ENCODE results near the gene AKR1D1.
"Not testable (repeated sequence)": the region's sequence is repeated elsewhere in the genome, so short reads cannot be mapped to it uniquely, and the experiment has no call there.

Gene AKR1D1

DNA sequence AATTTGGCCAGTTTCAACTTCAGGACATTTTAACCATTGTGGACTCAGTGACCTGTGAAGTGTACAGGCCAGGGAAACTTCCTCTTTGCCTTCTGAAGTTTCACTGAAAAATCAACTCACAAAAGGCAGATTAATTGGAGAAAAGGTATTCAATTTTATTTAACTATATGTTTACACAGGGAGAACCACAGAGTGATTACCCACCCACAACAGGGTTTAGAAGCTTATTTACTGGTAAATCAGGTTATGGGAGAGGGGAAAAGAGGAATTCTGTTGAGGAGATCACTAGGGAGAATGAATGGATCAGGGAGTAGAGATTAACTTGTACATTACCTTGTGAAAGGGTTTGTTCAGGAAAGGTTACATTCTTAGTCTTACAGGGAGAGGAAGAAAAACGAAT lies 1.7 kb upstream of the AKR1D1 start:
- no peak for DNase-seq

DNA sequence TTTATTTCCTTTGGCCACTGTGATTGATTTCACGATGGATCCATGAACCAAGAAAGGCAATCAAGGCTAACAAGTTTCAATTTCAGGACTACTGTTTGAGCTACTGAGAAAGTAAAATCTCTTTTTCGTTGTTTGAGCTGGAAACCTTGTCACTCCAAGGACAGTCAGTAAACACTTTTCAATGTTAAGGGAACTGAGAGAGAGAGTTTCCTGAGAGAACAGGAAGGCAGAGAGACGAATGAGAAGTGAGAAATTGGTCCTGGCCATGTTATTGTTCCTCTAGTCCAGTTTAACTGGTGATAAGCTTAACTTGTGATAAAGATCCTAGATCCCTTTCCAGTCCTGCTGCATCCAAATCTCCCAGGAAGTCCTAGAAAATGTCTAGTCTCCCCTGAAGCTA lies 909 bp upstream of the AKR1D1 start:
- DNase-seq: no peak

DNA sequence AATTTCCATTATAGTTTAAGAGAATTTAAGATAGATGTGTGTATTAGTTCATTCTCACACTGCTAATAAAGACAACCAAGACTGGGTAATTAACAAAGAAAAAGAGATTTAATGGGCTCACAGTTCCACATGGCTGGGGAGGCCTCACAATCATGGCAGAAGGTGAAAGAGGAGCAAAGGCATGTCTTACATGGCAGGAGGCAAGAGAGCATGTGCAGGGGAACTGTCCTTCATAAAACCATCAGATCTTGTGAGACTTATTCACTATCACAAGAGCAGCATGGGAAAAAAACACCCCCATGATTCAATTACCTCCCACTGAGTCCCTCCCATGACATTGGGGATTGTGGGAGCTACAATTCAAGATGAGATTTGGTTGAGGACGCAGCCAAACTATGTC lies 473 bp upstream of the AKR1D1 start:
- not testable (repeated sequence) for DNase-seq

DNA sequence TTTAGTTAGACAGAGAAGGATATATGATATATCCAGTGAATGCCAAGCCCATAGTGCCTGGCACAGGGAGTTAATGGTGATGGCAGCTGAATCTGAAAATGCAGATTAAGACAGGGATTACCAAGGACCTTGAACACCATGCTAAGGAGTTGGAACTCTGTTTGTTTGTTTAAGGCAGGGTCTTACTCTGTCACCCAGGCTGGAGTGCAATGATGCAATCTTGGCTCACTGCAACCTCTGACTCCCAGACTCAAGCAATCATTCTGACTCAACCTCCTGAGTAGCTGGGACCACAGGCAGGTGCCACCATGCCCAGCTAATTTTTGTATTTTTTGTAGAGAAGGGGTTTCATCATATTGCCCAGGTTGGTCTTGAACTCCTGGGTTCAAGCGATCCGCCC lies 1.6 kb downstream of the AKR1D1 start:
- DNase-seq: no peak

DNA sequence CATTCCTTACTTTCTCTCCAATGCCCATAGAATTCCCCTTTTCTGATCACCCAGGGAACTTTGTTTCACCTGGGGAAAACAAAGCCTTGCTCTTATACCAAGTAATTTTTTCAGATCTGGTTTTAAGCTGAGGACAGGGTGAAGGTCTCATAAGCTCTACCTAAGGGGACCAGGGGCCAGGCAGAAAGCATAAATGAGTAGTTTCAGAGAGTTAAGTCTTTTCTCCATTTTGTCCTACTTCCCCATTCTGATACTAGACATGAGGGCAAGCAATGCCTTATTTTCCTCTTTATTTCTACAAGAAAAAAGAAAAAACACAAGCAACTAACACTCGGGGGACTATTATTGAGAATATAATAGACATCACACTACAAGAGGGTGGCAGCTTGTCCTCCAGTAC lies 2.9 kb downstream of the AKR1D1 start:
- no peak for DNase-seq

DNA sequence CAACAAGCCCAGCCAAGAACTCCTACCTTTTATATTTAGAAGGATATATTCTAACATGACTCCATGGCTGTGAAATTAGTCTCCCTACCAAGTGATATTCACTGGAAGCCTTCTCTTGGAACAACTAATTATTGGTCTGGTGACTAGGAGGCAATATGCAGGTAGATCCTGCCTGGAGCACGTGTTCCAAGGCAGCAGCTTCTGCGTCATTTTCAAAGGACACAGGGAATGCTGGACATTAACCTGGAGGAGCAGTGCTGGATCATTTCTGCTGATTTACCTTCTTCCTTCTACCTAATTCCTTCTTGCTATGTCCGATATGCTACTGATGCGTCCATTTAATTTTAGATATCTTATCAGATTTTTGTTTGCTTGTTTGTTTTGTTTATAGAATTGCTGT lies 5.6 kb downstream of the AKR1D1 start:
- DNase-seq: no peak

DNA sequence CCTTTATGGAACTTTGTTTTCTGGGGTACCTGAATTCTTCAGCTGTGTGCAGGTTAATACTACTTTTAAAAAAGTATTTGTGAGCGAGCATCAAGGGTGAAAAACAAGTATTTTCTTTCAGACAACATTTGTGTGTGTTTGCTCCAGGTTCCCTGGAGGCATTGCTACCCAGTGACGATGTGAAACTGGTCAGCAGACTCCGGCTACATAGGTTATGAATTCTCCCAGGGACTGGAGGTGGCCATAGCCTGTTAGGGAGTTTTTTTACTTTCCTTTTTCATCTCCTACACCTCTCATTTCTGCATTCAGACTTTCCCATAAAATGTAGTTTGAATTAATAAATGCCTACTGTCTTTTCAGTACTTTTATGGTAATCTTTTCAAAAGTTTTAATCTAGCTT lies 7.6 kb downstream of the AKR1D1 start:
- DNase-seq: no peak

DNA sequence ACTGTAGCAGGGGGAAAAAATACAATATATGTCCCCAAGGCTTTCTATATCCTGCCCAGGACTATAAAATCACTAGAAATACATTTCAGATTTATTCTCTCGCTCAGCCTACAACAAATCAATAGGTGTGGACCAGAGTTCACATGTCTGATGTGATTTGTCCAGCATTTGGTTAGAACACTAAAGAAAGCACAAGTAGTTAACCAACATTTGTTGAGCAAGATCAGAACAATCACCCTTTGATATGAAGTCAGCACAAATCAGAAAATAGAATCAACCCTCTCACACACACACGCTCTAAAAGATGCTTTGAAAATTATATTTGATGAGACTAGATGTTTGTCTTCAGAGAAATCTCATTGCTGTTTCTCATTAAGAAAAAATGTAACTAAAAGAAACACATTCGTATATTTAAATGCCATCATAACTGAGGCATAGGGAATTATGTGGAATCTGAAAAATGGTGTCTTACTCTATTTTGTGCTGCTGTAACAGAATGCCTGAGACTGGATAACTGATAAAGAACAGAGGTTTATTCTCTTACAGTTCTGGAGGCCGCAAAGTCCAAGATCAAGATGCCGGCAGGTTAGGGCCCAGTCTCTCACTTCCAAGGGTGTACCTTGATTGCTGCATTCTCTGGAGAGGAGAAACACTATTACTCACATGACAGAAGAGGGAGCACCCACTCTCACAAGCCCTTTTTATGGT lies 10.5 kb downstream of the AKR1D1 start:
- DNase-seq: no peak

DNA sequence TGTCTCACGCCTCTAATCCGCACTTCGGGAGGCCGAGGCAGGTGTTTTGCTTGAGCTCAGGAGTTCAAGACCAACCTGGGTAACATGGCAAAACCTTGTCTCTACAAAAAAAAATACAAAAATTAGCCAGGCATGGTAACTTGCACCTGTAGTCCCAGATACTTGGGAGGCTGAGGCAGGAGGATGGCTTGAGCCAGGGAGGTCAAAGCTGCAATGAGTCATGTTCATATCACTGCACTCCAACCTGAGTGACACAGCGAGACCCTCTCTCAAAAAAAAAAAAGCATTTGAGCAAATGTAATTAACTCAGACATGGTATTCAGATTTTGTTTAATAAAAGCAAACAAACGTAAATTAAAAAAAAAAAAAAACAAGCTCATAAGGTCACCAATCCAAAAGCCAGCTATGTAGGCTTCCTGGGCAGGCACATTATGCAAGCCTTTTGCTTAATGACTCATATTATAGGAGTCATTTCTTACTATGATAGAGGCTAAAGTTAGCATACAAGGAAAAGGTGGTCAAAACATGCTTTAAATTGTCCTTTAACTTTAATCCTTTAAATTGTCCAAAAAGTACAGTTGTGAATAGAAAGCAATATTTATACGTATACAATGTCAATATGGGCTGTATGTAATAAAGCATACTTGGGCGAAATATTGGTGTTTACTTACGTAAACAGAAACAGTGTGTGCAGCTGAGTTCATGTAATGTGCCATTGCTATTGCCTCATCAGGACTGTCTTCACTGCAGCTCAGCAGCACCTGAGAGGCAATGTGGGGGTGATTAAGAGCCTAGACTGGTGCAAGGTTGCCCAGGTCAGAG lies 13.0 kb downstream of the AKR1D1 start:
- DNase-seq: no peak

DNA sequence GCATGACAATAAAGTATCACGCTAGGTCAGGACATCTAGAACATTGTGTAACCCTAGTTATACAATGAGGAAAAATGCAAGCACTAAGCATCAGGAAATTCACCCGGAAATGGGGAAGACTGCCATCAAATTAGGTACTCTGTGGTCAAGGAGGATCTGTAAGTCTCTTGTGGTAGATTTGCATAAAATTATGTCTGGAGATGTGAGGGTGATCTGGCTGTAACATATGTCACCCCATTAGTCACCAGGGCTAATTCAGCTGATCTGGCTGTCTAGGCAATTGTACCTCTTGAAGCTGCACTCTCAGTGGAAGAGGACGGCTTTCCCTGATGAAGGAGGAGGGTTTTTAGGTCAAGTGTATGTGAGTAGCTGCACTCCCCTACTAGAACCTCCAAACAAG lies 14.8 kb downstream of the AKR1D1 start:
- no peak for DNase-seq

DNA sequence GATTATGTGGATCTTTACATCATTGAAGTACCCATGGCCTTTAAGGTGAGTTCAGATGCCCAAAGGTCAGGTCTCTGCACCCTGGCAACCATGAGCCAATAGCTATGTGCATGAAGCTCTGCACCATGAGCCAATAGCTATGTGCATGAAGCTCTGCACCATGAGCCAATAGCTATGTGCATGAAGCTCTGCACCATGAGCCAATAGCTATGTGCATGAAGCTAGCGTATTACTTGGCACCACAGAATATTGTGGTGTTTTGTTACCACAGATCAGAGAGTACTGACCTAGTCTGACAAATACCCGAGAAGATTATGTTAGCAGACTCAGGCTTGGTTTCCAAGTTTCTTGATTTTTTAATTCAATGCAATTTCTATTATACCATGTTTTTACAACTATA lies 15.6 kb downstream of the AKR1D1 start:
- not testable (repeated sequence) for DNase-seq

DNA sequence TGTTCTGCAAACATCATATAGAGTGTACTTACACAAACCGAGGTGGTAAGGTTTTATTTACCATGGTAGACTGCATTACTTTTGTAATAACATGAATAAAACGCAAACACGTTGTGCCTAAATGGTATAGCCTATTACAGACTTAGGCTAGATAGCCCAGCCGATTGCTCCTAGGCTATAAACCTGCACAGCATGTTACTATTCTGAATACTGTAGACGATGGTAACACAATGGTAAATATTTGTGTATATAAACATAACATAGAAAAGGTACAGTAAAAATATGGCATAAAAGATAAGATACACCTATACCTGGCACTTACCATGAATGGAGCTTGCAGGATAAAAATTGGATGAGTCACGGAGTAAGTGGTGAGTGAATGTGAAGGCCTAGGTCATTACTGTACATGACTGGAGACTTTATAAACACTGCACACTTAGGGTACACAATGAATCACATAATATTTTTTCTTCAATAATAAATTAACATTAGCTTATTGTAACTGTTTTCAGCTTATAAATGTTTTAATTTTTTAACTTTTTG lies 16.3 kb downstream of the AKR1D1 start:
- DNase-seq: no peak

DNA sequence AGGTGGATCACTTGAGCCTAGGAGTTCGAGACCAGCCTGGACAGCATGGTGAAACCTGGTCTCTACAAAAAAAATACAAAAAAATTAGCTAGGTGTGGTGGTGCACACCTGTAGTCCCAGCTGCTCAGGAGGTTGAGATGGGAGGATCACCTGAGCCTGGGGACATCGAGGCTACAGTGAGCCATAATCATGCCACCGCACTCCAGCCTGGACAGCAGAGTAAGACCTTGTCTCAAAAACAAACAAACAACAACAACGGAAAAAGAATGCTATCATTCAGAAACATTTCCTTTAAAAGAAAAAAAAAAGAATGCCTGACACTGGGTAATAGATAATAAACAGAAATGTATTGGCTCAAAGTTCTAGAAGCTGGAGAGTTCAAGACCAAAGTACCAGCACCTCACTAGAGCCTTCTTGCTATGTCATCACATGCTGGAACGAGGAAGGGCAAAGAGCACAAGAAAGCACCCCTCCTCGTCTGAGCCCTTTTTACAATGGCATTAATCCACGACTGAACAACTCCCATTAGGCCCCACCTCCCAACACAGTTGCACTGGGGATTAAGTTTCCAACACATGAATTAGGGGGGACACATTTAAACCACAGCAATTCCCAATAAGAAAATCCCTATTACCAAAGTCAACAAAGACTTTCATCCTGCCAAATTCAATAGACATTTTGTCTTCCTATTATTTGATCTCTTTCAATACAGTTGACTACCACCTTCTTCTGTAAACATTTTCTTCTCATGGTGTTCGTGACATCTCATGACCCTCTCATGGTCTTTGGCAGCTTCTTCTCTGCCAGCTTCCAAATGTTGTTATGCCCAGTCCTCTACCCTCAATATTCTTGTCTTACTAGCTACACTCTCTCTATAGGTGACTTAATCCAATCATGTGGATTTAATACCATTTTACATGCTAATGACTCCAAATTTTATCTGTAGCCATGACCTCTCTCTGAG lies 20.0 kb downstream of the AKR1D1 start:
- no peak for DNase-seq

DNA sequence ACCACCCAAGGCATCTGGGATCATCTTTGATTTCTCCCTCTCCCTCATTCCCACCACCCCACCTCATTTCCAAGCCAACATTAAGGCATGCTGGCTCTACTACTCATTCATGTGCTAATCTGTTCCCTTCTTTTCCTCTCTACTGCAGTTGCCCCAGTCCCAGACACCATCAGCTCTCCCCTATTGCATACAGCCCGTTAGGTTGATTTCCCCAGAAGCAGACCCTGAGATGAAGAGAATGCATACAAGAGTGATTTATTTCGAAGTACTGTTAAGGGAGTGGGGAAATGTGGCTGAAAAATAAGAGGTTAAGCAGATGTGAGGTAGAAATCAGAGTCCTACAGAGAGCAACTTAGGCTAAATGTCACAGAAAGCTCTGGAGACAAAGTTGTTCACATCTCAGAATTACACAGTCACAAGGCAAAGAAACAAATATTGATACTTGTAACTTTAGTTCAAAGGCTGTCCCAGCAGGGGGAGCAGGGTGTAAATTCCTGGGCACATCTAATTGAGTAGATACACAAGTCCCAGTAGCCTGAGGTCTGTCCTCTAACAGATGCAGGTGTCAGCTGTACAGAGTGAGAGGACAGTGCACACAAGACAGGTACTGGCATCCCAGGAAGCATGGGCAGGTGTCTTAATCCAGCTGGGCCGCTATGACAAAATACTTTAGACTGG lies 20.9 kb downstream of the AKR1D1 start:
- no peak for DNase-seq

DNA sequence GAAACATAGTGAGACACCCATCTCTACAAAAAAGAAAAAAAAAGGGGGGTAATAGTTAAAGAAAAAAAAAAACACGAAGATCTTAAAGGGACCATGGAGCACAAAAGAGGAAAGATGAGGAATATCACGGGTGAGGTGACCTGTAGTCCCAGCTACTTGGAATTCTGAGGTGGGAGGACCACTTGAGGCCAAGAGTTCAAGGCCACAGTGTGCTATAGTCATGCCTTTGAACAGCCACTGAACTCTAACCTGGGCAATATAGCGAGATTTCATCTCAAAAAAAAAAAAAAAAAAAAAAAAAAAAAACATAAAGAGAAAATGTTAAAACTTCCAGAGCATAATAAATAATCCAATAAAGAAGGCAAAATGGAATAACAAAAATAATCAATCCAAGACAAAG lies 23.6 kb downstream of the AKR1D1 start:
- DNase-seq: no peak

DNA sequence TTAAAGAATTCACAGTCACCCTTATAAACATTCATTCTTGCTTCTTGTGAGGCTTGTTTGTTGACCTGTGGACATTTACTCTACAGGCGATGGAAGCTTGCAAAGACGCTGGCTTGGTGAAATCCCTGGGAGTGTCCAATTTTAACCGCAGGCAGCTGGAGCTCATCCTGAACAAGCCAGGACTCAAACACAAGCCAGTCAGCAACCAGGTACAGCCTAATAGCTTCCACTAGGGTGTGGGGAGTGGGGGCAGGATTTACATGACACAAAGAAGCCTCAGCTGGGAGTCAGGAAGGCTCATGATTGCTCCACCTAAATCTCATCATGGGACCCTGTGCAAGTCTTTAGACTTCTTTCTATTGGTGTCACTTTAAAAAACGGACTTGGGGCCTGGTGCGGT lies 29.0 kb downstream of the AKR1D1 start:
- DNase-seq: no peak

DNA sequence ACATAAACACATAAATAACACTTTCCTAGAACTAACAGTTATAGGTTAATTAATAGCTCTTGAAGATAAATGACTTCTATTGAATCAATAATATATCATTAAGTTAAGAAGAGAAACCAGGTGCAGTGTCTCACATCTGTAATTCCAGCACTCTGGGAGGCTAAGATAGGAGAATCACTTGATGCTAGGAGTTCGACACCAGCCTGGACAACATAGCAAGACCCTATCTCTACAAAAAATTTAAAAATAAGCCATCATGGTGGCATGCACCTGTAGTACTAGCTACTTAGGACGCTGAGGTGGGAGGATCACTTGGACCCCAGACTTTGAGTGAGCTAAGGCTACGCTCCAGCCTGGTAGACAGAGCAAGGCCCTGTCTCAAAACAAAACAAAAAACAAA lies 38.8 kb downstream of the AKR1D1 start:
- no peak for DNase-seq

DNA sequence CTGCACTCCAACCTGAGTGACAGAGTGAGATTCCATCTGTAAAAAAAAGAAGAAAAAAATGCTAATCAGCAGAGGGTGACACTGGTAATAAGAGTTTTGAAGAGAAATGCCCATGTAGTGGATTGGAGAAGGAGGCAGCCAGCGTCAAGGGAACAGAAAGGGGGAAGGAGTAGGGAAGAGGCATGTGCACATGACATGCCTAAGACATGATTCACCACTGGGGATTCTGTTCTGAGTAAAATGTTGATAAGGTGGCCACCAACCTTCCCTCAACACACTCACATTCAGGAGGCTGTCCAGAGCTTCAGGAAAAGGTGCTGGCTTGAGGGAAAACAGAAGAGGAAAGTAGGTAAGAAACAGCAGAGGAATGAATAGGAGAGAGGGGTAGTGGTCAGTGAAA lies 39.9 kb downstream of the AKR1D1 start:
- no peak for DNase-seq

DNA sequence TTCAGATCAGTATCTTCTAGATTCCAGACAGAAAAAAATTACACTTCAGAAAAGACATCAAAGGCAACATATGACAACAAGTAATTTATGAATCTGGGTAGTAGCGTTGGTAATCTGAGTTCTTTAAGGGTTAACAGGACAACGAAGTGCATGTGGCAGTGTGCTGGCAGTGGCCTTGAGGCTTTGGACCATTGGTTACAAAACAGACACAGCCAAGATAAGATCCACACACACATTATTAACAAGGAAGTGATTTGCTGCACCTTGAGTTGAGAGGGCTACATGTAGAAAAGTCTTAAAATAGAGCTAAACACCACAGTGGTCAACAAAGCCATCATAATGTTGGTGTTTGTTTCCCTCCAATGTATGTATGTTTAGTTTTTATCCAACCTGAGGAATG lies 40.6 kb downstream of the AKR1D1 start:
- no peak for DNase-seq

DNA sequence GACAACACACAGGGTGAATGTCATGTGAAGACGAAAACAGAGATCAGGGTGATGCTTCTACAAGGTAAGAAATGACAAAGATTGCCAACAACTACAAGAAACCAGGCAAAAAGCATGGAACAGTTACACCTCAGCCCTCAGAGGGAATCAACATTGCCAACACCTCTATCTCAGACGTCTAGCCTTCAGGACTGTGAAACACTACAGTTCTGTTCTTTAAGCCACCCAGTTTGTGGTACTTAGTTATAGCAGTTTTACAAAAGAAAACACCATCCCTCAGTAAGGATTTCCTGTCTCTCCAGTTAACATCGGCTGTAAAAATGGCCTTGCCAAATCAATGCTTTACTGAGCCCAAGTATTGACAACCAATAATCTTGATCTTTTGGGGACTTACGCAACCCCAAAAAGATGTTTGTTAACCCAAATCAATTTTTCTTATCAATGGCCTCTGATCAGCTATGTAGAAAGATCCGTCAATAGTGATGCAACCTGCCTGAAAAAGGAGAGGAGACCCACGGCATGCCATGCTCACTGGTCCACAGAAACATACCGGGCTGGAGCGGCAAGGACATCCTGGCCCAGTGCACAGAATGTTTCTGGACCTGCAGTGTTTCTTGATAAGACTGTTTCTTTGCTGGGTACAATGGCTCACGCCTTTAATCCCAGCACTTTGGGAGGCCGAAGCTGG lies 44.0 kb downstream of the AKR1D1 start:
- no peak for DNase-seq

DNA sequence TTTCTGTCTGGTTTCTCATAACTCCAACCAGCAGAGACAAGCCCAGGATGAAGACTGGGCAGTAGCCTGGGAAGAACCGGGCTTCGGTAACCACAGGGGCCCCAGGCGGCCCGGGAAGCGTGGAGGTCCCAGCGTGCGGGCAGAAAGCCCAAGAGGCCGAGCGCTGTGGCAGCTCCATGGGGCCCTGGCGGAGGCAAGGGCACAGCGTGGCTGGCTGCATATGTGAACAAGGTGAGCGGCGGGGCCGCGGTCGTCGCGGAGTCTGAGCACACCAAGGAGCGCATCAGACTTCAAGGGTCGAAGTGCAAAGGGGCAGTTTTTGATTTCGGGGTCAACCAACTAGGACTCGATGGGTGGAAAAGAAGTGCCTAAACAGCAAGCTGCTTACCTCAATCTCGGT lies 45.9 kb downstream of the AKR1D1 start:
- no peak for DNase-seq

DNA sequence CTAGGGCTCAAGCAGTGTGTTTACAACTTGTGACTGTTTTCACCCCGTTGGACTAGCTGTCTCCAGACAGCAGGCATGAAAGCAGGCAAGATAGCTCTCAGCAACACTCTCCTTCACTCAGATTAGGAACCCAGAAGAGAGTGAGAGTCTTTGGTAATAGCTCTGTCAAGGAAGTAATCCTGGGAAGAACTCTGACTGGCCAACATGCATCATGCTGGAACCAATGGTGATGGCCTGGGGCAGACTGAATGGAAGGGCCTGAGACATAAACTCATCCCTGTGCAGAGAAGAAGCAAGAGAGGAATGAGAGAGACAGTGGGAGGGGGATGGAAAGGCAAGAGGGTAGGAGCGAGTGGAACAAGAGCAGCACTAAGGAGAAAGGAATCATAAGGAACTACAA lies 48.9 kb downstream of the AKR1D1 start:
- DNase-seq: no peak

Data from femur (tissue), 1 donor.